HepG2 (cell line): ENCODE results near the gene GPC2. TPM values are rescaled to one million over a fixed set of nuclear protein-coding genes. Genes with fewer than 3 reads are reported as not detected.

ENCODE experiments used
- CSRNP2 ChIP-seq: sonication (generic); formaldehyde crosslinking; conservative IDR thresholded peaks from 2 replicates; pipeline ENCODE4 v1.8.0; 2022; ENCODE audit warnings: low read depth, missing genetic modification reagents
- MIXL1 ChIP-seq: IDR thresholded peaks from 2 replicates; pipeline ENCODE4 v1.6.1; 2016
- MXI1 ChIP-seq: IDR thresholded peaks from 3 replicates; pipeline ENCODE4 v1.6.1; 2012; ENCODE audit warnings: low read depth, low read length, inconsistent platforms, borderline replicate concordance
- NBN ChIP-seq: fragments of 450-650 bp; conservative IDR thresholded peaks from 2 replicates; pipeline ENCODE4 v1.6.1; 2017
- NRL ChIP-seq: sonication (generic); formaldehyde crosslinking; IDR thresholded peaks from 2 replicates; pipeline ENCODE4 v1.5.0; 2020; ENCODE audit warnings: missing genetic modification reagents, mild to moderate bottlenecking, moderate library complexity, borderline replicate concordance
- POLR2A ChIP-seq, 2 experiments: IDR thresholded peaks; 2 replicates each; pipeline ENCODE4 v1.6.1; 2011; ENCODE audit warnings: low read depth in 2 of 2, low read length in 2 of 2, mild to moderate bottlenecking in 1 of 2, moderate library complexity in 1 of 2; ENCODE audit not compliant: insufficient read depth in 1 of 2
- TFDP1 ChIP-seq: IDR thresholded peaks from 2 replicates; pipeline ENCODE4 v1.6.1; 2016; ENCODE audit warnings: missing compliant biosample characterization, missing genetic modification reagents, borderline replicate concordance
- ZMAT3 ChIP-seq: sonication (generic); formaldehyde crosslinking; conservative IDR thresholded peaks from 2 replicates; pipeline ENCODE4 v1.7.0; 2021; ENCODE audit warnings: missing genetic modification reagents
- ZNF318 ChIP-seq: sonication (generic); formaldehyde crosslinking; IDR thresholded peaks from 2 replicates; pipeline ENCODE4 v1.4.0; 2020; ENCODE audit warnings: mild to moderate bottlenecking, missing genetic modification reagents
- ZNF546 ChIP-seq: sonication (generic); formaldehyde crosslinking; conservative IDR thresholded peaks from 2 replicates; pipeline ENCODE4 v1.8.1; 2023; ENCODE audit warnings: mild to moderate bottlenecking, missing genetic modification reagents
- ZNF687 ChIP-seq: sonication (generic); formaldehyde crosslinking; IDR thresholded peaks from 2 replicates; pipeline ENCODE4 v1.5.1; 2020; ENCODE audit warnings: mild to moderate bottlenecking, missing genetic modification reagents, moderate library complexity
- ZNF720 ChIP-seq: sonication (generic); formaldehyde crosslinking; IDR thresholded peaks from 2 replicates; pipeline ENCODE4 v1.4.0; 2020; ENCODE audit warnings: missing genetic modification reagents
- ZZZ3 ChIP-seq: sonication (generic); formaldehyde crosslinking; IDR thresholded peaks from 2 replicates; pipeline ENCODE4 v1.4.0; 2020; ENCODE audit warnings: missing genetic modification reagents, mild to moderate bottlenecking, borderline replicate concordance
- polyA plus RNA-seq, 8 experiments: library from polyadenylated mRNA; depleted of rRNA in 3 of 8; stranded (reverse) in 7 of 8; unstranded in 1 of 8; fragments of >200 nt; fragmentation: Illumina TruSeq in 4 of 8; extraction: Trizol in 4 of 8; gene quantifications; 2 replicates each; pipeline versions ENCODE4 v1.2.1 to v1.2.3, GENCODE V29; 2011 to 2016; ENCODE audit warnings: low read depth in 4 of 8, missing spikeins in 1 of 8, mixed read lengths in 1 of 8; ENCODE audit not compliant: insufficient read depth in 1 of 8
- total RNA-seq, 5 experiments: library from RNA; depleted of rRNA; stranded (reverse); fragments of >200 nt; fragmentation: Illumina TruSeq; extraction: Trizol; gene quantifications; 2 replicates each; pipeline ENCODE4 v1.2.3, GENCODE V29; 2016; ENCODE audit warnings: low read depth in 1 of 5

Gene GPC2
- total and polyA plus RNA-seq, 2 of the 13 experiments (the other 11 are each of a cell fraction or from before 2014, with no cell fraction given) = 0.64 to 0.78 TPM

GRCh38 chr7:100126931-100127865 is 50.0 kb downstream of the GPC2 start, which contains the start of gene MBLAC1 (continued):
- TF ChIP-seq ZNF318 (CRISPR knock-in tag) = no peak
- TF ChIP-seq NBN = no peak
- no peak for TF ChIP-seq CSRNP2 (CRISPR knock-in tag)
- TF ChIP-seq NRL (CRISPR knock-in tag) = no peak
- peak in 1 of 2 experiments; percentile 78; a peak in 2 of 4 replicates for TF ChIP-seq POLR2A (IDR thresholded peaks at IDR 0.05; ENCODE audit: insufficient read depth in 1 of 2, low read depth in 2 of 2, low read length in 2 of 2)
- TF ChIP-seq ZNF720 (CRISPR knock-in tag) = no peak
- 0 out of 3 replicates have a peak, but pooled peaks have one; percentile 50 for TF ChIP-seq MXI1
- TF ChIP-seq TFDP1 = peak; percentile 57
- TF ChIP-seq ZMAT3 (CRISPR knock-in tag) = 0 out of 2 replicates have a peak, but pooled peaks have one; percentile 15
- 0 out of 2 replicates have a peak, but pooled peaks have one; percentile 30 for TF ChIP-seq MIXL1
- TF ChIP-seq ZNF687 = peak; percentile 80
- TF ChIP-seq ZZZ3 = no peak
- TF ChIP-seq ZNF546 (CRISPR knock-in tag) = 0 out of 2 replicates have a peak, but pooled peaks have one; percentile 21
